T1000 (cell line): ENCODE measurements around the gene RNF224.

Experiments
- DNase-seq: peaks from one replicate; lab custom pipeline; 2025; ENCODE audit warnings: mixed read lengths; lab: John Stamatoyannopoulos, UW

RNF224 gene

DNA sequence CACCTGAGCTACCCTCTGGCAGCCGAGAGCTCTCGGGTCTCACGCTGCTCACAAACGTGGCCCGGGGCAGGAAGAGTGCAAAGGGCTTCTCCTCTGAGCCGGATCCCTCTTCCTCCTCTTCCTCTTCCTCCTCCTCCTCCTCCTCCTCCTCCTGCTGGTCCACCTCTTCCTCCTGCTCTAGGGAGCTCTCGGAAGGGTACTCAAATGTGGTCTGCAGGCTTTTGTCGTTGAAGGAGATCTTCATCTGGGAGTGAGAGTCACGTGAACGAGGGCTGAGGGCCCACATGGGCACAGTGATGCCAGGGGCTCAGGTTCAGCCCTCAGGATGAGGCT is 34.9 kb upstream of the RNF224 start:
- DNase-seq, result no peak

DNA sequence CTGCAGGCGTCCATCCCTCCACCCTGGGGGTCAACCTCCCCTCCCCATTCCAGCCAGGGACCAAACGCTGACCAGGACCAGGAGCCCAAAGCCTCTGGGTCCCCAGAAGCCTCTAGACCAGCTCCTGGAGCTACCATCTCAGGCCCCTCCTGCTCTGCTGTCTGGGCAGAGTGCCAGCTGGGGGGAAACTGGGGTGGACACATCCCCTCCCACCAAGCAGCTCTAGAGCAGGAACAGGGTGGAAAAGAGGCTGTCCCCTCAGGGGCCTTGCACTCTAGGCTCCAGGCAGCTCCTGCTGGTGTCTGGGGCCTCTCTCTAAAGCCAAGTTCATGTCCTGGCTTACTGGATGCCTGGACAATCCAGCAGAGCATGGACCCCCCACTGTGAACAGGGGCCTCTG is 34.4 kb upstream of the RNF224 start:
- DNase-seq, result no peak

DNA sequence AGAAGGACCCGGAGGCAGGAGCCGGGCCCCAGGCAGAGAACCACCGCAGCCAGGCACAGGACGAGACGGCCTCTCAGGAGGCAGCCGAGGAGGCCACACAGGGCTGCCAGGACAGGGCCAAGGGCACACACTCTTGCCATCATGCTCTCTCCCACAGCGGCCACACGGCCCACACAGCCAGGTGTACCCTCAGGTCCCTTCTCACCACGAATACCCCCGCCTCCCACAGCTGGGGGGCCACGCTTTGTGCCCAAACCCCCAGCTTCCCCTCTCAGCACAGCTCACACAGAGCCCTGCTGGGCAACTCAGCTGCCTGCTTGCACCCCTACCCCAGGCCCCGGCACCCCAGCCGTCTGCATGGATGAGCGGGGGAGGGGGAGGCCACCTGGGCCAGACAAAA is 33.5 kb upstream of the RNF224 start:
- DNase-seq, result no peak

DNA sequence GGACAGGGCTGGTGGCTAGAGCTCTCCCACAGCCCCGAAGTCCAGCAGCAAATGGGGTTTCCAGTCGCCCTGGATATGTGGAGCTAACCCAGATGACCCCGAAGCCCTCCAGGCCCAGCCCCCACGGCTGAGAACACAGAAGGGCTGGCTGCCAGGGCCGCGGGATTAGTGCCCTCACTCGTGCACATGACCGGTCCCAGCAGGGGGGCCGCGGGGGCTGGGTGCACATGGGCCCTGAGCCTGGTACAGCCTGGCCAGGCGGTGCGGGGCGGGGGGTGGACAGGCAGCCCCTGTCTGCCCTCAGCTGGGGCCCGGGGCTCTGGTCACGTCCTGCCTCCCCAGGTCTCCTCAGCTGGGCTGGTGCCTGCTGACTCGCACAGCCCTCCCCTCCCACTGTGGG is 32.9 kb upstream of the RNF224 start:
- DNase-seq, result no peak

DNA sequence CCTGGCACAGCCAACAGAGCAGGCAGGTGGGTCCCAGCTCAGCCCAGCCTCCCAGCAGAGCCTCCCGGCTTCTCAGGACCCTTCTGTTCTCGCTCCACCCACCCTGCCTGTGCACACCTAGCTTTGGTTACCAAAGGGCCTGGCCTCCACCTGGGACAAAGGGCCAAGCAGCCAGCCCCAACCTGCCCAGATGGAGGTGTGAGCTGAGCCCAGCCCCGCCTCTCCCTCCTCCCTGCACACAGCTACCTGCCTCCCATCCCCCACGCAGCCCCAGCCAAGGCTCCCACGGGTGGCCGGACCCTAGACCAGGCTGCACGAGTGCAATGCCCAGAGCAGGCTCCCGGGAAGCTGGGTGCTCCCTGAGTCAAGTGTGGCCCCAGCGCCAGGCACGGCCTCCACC is 32.4 kb upstream of the RNF224 start:
- no peak for DNase-seq

DNA sequence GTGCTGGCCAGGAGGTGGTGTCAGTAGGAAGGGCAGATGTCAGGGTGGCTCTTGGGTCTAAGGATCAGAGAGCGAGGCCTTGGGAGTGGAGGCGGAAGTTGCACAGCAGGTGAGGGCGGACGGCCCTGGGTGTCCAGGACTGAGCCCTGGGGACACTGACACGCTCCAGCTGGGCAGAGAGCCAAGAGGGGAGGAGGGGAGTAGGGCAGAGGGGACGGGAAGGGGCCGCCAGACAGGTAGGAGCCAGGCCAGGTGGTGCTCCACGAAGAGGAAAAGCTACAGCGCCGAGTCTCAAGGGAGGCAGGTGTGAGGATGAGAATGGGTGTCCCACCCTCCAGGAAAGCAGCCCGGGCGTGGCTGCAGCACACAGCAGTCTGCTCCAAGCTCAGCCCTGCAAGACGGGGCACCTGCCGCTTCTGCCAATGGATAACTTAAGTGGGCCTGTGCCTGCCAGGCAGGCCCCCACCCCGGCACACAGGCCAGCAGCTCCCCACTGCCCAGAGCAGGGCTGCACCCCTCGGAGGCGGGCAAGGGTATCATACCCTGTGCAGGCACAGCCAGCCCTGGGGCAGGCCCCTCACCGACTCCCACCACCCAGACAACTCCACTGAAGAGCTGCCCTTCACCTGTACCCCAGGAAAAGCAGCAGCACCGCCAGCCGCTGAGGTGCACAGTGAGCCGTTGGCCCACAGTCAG is 31.6 kb upstream of the RNF224 start:
- no peak for DNase-seq

DNA sequence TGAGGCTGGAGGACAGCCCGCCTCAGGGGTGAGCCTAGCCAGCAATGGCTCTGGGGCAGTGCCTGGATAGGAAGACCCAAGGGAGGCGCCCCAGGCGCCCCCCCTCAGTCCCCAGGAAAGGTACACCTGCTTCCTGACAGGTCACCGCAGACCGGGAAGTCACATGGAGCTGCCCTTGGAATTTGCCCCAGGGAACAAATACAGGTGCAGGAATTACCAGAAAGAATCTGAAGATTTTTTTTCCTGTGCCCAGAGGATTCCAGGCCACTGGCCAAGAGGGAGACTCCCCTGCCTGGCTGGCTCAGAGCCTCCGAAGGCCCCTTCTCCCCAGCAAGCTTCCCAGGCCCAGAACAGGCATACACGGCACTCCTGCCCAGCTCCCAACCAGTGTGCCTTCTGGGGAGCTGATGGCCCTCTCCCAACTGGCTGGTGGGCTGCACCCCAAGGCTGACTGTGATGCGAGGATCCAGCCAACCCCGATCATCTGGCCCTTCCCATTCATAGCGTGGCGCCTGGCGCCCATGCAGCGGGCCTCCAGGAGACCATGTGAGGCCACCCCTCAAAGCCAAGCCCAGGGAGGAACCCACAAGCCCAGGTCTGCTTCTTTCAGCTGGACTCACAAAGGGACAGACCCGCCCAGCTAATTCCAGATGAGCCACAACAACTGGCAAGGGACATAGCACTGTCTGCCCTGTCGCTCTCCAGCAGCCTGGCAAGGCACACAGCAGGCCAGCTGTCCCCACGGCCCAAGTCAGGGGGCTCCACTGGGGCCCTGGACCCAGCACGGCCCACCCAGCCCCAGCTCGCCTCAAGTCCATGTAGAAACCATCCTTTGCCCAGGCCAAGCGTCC is 29.0 kb upstream of the RNF224 start:
- no peak for DNase-seq

DNA sequence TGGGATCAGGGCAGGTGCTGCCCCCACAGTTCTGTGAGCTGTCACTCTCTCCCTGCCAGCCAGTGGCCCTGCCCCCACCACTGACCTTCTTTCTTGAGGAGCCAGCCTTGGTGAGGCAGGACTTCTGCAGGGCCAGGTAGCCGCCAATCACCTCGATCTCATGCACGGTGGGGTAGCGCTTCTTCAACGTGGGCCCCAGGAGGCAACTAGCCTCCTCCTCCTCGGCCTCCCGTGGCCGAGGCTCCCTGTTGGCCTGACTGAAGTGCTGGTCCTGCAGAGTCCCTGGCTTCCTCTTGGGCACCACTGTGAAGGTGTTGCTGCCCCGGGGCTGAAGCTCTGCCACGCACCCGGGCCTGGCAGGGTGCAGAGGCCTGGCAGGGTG is 28.4 kb upstream of the RNF224 start:
- no peak for DNase-seq

DNA sequence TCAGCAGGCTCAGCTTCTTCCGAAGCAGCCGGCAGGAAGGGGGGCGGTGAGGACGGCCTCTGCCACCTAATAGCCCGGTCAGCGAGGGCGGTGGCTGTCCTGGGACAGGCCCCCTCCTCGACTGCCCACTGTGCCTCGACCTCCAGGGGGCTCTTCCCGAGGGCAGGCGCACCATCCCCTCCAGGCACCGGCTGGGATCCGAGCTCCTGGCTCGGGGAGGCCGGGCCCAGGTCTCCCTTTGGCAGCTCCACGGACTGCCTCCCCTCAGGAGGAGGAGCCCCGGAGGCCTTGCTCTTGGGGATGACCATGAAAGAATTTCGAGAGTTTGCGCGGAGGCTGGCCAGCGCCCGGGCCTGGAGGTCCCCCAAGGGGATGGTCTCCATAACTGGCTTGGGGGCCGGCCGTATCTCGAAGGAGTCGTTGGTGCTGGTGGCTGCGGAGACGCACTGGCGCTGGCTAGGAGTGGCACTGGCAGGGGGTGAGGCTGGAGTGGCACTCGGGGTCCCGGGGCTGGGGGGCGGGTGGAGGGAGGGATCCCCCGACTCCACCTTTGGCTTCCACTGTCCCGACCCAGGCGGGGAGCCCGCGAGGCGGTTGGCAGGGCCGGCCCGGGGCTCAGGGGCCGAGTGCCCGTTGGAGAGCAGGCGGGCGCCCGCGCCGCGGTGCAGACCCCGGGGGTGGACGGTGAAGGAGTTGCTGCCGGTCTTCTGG is 27.7 kb upstream of the RNF224 start:
- no peak for DNase-seq

DNA sequence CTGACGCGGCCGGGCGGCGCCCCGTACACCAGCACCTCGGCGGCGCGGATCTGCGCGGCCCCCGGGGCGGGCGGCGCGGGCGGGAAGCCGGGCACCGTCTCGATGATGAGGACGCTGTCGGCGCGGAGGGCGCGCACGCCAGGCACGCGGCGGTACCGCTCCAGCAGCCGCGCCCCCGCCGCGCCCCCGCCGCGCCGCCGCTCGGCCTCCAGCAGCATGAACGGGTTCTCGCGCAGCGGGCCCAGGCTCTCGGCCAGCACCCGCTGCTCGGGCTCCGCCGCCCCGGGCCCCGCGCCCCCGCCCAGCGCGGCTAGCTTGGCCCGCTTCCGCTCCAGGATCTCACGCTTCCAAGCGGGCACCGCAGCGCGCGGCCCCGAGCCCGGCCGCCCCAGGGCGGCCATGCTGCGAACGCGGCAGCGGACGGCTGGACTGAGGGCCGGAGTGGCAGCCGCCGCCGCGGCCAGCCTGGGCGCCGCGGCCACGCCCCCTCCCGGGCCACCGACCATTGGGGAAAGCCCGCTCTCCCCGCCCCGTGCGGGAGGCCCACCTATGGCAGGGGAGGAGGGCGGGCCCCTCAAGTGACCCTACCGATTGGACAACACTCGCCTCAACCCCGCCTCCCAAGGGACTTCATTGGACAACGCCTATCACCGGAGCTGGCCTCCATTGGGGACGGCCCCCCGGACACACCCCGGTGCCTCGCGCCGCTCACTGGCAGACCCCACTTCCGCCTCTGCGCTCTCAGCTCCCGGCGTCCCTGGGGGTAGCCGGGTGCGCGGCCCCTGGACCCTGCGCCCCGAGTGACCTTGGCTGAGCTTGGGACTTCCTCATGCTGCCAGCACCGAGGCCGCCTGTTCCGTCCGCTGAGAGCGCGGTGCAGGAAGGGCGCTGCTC is 26.7 kb upstream of the RNF224 start, which contains the start of gene TPRN:
Gene TPRN (minus strand): TSS at position 431 of the 894 bp plus-strand sequence. CDS start 30 bp downstream, at position 401.
- peak; percentile 97 for DNase-seq

DNA sequence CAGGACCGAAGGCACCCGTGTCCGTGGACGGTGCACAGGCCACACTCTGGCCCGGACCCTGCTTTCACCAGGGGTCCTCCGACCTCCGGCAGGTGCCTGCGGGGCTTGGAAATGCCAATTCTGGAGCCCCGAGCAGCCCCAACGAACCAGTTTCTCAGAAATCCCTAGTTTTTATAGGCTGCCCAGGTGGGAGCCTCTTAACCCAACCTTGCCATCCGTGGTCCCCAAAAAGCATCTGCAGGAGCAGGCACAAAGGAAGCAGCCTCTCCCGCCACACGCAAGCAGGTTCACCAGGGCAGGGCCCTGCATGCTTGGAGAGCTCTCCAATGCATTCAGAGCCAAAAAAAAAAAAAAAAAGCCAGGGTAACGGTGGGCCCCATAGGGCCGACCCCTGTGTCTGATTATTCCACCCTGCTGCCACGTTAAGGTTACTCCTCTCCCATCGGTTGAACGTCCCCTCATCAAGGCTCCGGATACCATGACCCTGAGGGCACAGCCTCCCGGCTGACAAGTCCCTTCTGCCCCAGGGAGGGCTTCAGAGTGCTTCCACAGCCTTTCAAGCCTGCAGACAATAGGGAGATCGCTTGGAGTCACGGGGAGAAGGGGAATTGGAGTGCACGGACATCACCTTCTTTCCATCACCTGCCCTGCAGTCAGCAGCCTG is 26.0 kb upstream of the RNF224 start:
- DNase-seq, result no peak

DNA sequence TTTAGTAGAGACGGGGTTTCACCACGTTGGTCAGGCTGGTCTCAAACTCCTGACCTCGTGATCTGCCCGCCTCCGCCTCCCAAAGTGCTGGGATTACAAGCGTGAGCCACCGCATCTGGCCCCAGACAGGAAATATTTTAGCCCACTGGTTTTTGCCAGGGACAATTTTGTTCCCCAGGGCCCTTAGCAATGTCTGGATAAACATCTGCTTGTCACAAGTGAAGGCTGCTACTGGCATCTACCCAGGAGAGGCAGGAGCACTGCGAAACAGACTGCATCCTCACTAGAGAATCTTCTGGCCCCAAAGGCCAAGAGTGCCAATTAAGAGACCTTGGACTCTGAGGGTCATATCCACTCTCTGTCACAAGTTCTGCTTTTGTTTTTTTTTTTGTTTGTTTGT is 24.3 kb upstream of the RNF224 start:
- no peak for DNase-seq

DNA sequence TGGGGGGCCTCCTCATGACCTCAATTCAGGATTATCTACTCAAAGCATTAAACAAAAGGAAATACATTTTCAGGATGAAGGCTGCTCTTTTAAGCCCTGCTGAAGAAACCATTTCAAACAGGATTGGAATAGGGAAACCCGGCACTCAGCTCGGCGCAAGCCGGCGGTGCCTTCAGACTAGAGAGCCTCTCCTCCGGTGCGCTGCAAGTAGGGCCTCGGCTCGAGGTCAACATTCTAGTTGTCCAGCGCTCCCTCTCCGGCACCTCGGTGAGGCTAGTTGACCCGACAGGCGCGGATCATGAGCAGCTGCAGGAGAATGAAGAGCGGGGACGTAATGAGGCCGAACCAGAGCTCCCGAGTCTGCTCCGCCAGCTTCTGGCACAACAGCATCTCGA is 22.6 kb upstream of the RNF224 start:
- DNase-seq, result no peak

DNA sequence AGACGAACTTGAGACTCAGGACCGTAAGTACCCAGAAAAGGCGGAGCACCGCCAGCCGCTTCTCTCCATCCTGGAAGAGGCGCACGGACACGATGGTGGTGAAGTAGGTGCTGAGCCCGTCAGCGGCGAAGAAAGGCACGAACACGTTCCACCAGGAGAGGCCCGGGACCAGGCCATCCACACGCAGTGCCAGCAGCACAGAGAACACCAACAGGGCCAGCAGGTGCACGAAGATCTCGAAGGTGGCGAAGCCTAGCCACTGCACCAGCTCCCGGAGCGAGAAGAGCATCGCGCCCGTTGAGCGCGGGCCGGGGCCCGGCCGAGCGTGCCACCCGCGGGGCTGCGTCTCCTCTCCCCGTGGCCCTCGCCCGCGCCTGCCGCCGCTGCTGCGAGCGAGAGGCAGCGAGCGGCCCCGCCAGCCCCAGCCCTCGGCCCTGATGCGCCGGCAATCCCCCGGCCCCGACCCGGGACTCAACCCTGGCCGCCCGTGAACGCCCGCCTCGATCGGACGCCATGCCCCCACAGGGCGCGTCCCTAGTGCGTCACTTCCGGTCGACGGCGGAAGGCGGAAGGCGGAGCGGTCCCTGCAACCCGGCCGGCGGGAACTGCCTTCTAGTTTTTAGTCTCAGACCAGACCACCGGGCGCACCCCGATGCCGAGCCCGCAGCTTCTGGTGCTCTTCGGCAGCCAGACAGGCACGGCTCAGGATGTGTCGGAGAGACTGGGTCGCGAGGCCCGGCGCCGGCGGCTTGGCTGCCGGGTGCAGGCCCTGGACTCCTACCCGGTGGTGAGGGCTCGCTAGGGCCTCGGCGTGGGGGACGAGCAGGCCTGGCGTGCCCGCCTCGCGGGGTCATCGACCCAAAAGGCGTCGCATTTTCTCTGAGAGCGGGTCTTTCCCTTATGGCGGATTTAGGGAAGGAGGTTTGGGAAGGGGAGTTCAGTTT is 21.9 kb upstream of the RNF224 start, which contains the start of the genes NDOR1 and TMEM203:
Gene NDOR1 (plus strand): TSS at position 575 of the 944 bp plus-strand sequence. CDS start 78 bp downstream, at position 653.
Gene TMEM203 (minus strand): TSS at position 523 of the 944 bp plus-strand sequence. CDS start 234 bp downstream, at position 289.
- peak; percentile 58 for DNase-seq

DNA sequence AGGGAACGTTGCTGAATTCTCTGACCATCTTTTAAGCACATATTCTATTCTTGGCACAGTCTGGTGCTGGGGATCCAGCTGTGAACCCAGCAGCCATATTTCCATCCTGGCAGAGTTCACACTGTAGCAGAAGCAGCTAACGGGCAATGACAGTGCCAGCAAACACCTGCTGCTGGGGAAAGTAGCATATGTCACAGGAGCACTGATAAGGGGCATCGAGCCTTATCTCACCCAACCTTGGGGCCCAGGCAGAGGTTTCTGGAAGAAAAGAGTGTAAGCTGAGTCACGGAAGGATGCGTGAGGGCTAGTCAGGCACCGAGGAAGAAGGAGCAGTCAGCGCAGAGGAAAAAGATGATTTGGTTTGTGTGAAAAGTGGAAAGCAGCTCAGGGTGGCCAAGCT is 20.7 kb upstream of the RNF224 start:
- DNase-seq, result no peak

DNA sequence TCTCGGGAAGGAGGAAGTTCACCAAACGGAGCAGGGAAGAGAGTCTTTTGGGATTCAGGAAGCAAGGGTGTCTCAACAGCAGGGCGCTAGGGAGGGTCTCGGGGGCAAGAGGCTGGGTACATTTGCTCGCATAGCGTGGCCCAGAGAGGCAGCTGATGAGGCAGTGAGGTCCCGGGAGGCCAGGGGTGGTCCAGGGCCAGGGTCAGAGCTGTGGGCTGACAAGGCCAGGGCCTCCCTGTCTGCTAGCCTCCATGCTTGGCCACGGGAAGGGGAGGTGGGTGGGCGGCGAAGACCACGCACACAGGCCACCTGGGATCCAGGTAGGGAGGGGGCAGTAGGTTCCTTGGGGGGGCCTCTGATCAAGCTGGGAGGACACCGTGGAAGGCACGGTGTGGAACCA is 15.8 kb upstream of the RNF224 start:
- DNase-seq, result no peak

DNA sequence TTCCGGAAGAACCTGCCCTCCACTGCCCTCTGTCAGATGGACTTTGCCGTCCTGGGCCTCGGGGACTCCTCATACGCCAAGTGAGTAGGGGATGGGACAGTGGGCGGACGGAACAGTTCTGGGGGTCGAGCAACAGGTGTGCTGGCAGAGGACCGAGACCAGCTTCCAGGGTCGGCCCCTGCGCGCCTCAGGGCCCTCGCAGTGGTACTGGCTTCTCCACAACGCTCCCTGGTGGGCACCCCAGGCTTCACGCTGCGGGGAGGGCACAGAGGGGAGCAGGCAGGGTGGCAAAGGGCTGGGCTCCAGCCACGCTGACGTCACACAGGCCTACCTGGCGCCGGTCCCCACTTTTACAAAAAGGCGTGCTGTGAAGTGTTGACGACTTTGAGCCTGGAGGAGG is 14.8 kb upstream of the RNF224 start:
- no peak for DNase-seq

DNA sequence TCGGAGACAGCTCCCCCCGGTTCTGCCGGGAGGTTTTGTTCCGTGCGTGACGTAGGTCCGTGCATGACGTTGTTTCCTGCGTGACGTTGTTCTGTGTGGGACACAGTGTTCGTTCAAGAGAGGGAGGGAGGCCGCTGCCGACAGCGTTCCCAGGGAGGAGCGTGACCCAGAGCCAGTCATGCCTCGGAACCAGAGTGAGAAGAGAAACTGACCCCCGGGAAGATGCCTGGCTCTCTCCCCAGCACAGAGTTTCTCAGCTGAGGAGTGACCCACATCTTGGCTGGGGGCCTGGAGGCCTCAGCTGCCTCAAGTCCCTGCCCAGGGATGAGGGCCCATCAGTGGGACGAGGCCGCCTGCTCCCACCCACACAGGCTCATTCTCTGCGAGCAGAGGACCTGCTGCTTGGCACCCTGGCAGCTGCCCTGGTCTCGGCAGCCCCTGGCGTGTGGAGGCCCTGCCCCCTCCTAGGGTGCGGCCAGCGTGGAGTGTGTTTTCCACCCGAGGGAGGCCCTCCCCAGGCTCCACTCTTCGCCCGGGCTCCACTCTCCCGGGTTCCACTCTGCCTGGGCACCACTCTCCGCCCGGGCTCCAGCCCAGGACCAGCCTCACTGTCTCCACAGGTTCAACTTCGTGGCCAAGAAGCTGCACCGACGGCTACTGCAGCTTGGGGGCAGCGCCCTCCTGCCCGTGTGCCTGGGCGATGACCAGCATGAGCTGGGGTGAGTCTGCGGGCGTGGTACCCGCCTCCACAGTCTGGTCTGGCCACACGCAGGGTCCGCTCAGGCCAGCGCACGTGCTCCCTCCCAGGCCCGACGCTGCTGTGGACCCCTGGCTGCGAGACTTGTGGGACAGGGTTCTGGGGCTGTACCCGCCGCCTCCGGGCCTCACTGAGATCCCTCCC is 13.9 kb upstream of the RNF224 start:
- no peak for DNase-seq

DNA sequence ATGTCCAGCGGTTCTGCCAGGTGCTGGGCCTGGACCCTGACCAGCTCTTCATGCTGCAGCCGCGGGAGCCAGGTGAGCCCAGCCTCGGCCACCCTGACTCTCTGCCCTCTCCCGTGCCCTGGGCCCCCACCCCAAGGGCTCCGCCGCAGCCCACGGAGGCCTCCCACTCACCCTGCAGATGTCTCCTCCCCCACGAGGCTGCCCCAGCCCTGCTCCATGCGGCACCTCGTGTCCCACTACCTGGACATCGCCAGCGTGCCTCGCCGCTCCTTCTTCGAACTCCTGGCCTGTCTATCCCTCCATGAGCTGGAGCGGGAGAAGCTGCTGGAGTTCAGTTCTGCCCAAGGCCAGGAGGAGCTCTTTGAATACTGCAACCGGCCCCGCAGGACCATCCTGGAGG is 12.7 kb upstream of the RNF224 start:
- no peak for DNase-seq
